Natural killer cell (primary cell): ENCODE data around the gene RFC3. TPM values are rescaled to one million over a fixed set of nuclear protein-coding genes. Genes with fewer than 3 reads are reported as not detected.
"Not testable (repeated sequence)": the region's sequence is repeated elsewhere in the genome, so short reads cannot be mapped to it uniquely, and the experiment has no call there.

Experiments
- ATAC-seq, 3 donors: fragments of 150-1000 bp in 2 of 3; fragments of 200-7000 bp in 1 of 3; cut with Tn5 transposase; 1 replicate in 1 of 3; 2 replicates in 2 of 3; pipeline ENCODE4 v1.10.0; 2021; ENCODE audit warnings: mild to moderate bottlenecking in 2 of 3, moderate library complexity in 2 of 3
- DNase-seq, 2 donors: peaks; one replicate each; pipeline versions ENCODE4 v3.0.0 to v3.0.0-alpha.2; 2013 to 2021; ENCODE audit warnings: mixed read lengths in 1 of 2
- H3K27ac ChIP-seq: one replicate; pipeline ENCODE4 v1.5.1; 2013; ENCODE audit warnings: mild to moderate bottlenecking, low read length
- H3K27me3 ChIP-seq: one replicate; pipeline ENCODE4 v1.6.1; 2013; ENCODE audit warnings: low read length; ENCODE audit not compliant: control insufficient read depth, insufficient read depth
- H3K36me3 ChIP-seq: one replicate; pipeline ENCODE4 v1.6.1; 2013; ENCODE audit warnings: low read length; ENCODE audit not compliant: control insufficient read depth, insufficient read depth
- H3K4me1 ChIP-seq: one replicate; pipeline ENCODE4 v1.6.1; 2013; ENCODE audit warnings: low read length; ENCODE audit not compliant: control insufficient read depth, insufficient read depth
- H3K4me3 ChIP-seq: one replicate; pipeline ENCODE4 v1.5.1; 2013; ENCODE audit warnings: low read length
- H3K9me3 ChIP-seq: one replicate; pipeline ENCODE4 v1.6.1; 2013; ENCODE audit warnings: low read length; ENCODE audit not compliant: control insufficient read depth, insufficient read depth
- H3K27ac Mint-ChIP-seq, 2 donors: one replicate each; pipeline ENCODE4 v1.8.0; 2022; ENCODE audit warnings: mild to moderate bottlenecking in 2 of 2, mixed read lengths in 2 of 2, moderate library complexity in 1 of 2
- H3K27me3 Mint-ChIP-seq, 2 donors: one replicate each; pipeline ENCODE4 v1.8.0; 2022; ENCODE audit warnings: low read depth in 2 of 2, mixed read lengths in 2 of 2
- H3K36me3 Mint-ChIP-seq: one replicate; pipeline ENCODE4 v1.8.0; 2022; ENCODE audit warnings: mixed read lengths
- H3K4me1 Mint-ChIP-seq, 2 donors: one replicate each; pipeline ENCODE4 v1.8.0; 2022; ENCODE audit warnings: mixed read lengths in 2 of 2
- H3K4me3 Mint-ChIP-seq: one replicate; pipeline ENCODE4 v1.8.0; 2022; ENCODE audit warnings: mild to moderate bottlenecking, moderate library complexity, mixed read lengths
- H3K9me3 Mint-ChIP-seq, 2 donors: one replicate each; pipeline ENCODE4 v1.8.0; 2022; ENCODE audit warnings: mixed read lengths in 2 of 2
- WGBS: methylation state at CpG from one replicate; pipeline ENCODE4 v1.1.7; 2013; ENCODE audit warnings: missing lambda C conversion rate; ENCODE audit not compliant: insufficient coverage; 5-methylcytosine and 5-hydroxymethylcytosine counted together
- intact Hi-C: fragments of 100-400 bp; cut with micrococcal nuclease; formaldehyde crosslinking; loops from one replicate; pipeline ENCODE4 v1.14.2; 2022
- total RNA-seq, 4 donors: library from RNA; stranded (reverse); fragments of 120-200 nt in 1 of 4; gene quantifications; one replicate each; pipeline versions ENCODE4 v1.2.3 to v1.2.4, GENCODE V29; 2013 to 2022
- TF ChIP-seq, protein P1 (sequence below): fragments of 200-600 bp; IDR thresholded peaks from one replicate; pipeline ENCODE4 v1.8.0; 2022; ENCODE audit warnings: antibody characterized with exemption

Gene RFC3
- total RNA-seq, 3 donors from 2014 or later (not counting 1 experiment from before 2014, with no cell fraction given): 5.5 to 7.0 (median 6.8) TPM

DNA sequence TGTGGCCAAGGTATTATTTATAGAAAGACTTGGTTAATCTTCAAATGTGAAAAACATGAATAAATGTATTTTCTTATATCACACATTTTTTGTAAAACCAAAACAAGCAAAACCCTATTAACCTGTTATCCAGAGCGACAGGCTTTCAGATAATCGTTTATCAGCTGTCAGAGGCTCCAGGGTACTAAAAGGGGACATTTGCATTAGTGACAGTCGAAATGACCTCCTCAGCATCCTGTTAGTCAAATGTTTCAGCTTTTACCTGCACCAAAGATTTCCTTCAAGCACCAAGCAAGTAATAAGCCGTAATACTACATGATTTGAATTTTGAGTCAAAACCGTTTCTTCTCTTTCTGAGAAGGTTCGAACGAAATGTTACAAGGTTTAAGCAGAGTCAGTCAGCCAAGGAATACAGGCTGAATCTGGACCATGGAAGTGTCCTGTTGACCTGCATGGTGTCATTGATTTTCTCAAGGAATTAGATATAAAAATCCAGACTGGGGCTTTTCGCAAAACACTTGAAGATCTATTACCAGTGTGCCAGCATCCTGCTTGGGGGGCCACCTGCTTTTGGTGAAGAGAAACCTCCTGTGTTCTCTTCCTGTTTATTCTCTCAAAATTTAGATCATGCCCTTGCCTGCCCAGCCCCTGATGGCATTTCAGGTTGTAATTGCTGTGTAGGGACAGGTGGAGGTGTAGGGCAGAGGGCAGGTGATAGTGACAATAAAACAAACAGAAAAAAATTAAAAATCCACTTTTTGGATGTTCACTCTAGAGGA lies 11.3 kb upstream of the RFC3 start:
- WGBS: 85% methylated on average over 8 of the region's 8 CpGs
- TF ChIP-seq, protein P1, sequence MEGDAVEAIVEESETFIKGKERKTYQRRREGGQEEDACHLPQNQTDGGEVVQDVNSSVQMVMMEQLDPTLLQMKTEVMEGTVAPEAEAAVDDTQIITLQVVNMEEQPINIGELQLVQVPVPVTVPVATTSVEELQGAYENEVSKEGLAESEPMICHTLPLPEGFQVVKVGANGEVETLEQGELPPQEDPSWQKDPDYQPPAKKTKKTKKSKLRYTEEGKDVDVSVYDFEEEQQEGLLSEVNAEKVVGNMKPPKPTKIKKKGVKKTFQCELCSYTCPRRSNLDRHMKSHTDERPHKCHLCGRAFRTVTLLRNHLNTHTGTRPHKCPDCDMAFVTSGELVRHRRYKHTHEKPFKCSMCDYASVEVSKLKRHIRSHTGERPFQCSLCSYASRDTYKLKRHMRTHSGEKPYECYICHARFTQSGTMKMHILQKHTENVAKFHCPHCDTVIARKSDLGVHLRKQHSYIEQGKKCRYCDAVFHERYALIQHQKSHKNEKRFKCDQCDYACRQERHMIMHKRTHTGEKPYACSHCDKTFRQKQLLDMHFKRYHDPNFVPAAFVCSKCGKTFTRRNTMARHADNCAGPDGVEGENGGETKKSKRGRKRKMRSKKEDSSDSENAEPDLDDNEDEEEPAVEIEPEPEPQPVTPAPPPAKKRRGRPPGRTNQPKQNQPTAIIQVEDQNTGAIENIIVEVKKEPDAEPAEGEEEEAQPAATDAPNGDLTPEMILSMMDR: no peak
- H3K27me3 ChIP-seq: peaks cover 6% of the 10 kb centered on the region
- Mint-ChIP-seq H3K9me3 (no peaks in the 10 kb centered on the region), H3K4me3 (no peak overlapping the region), H3K27ac (no peak overlapping the region), H3K36me3 (no peaks in the 10 kb centered on the region), H3K4me1 (no peaks in the 10 kb centered on the region), H3K27me3 (peaks cover 25 to 51% of the 10 kb centered on the region in 2 donors)
- ATAC-seq: no peak
- no peak for DNase-seq
- no peak overlapping the region for H3K4me3 ChIP-seq
- no peaks in the 10 kb centered on the region for H3K4me1 ChIP-seq
- no peaks in the 10 kb centered on the region for H3K36me3 ChIP-seq
- H3K9me3 ChIP-seq: no peaks in the 10 kb centered on the region
- intact Hi-C loops: no loop called here
- H3K27ac ChIP-seq: no peak overlapping the region

GRCh38 chr13:33812829-33813228 lies 5.1 kb upstream of the RFC3 start:
- H3K4me1 Mint-ChIP-seq, H3K27ac Mint-ChIP-seq, H3K9me3 ChIP-seq, H3K4me3 Mint-ChIP-seq, H3K36me3 Mint-ChIP-seq, H3K4me1 ChIP-seq, intact Hi-C loops, ATAC-seq, H3K9me3 Mint-ChIP-seq, H3K27ac ChIP-seq, DNase-seq, H3K36me3 ChIP-seq, H3K27me3 ChIP-seq, H3K4me3 ChIP-seq: not testable (repeated sequence)
- WGBS: 92% methylated on average over 5 of the region's 7 CpGs
- H3K27me3 Mint-ChIP-seq: peaks cover 27 to 39% of the 10 kb centered on the region in 2 donors

DNA sequence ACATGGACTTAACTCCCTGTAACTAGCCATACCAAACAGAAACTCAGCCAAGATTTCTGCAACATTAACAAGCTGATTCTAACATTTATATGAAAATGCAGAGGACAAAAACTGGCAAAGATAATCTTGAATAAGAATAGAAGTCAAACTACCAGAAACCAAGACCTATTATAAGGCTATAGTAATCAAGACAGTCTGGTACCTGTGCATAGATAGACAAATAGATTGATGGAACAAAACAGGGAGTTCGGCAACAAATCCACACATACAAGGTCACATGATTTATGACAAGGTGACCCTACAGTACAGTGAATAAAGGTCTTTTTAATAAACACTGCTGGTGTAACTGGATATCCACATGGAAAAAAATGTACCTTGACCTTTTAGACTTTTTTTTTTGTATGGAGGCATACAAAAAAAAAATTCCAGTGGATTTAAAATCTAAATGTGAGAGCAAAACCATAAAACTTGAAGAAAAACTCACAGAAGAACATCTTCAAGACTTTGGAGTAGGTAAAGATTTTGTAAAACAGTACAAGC lies 2.9 kb upstream of the RFC3 start:
- no peak overlapping the region for H3K27ac ChIP-seq
- Mint-ChIP-seq H3K4me3 (peak overlapping the region; percentile 21), H3K4me1 (peaks cover 14 to 19% of the 10 kb centered on the region in 2 donors), H3K27ac (no peak overlapping the region), H3K36me3 (no peaks in the 10 kb centered on the region), H3K9me3 (no peaks in the 10 kb centered on the region), H3K27me3 (peaks cover 15 to 16% of the 10 kb centered on the region in 2 donors)
- DNase-seq: no peak
- H3K36me3 ChIP-seq: no peaks in the 10 kb centered on the region
- ATAC-seq: no peak
- TF ChIP-seq, protein P1: no peak
- H3K4me3 ChIP-seq: no peak overlapping the region
- WGBS: 100% methylated on average over 1 of the region's 1 CpG
- intact Hi-C loops: no loop called here
- H3K9me3 ChIP-seq: no peaks in the 10 kb centered on the region
- peaks cover 9% of the 10 kb centered on the region for H3K4me1 ChIP-seq
- no peaks in the 10 kb centered on the region for H3K27me3 ChIP-seq

DNA sequence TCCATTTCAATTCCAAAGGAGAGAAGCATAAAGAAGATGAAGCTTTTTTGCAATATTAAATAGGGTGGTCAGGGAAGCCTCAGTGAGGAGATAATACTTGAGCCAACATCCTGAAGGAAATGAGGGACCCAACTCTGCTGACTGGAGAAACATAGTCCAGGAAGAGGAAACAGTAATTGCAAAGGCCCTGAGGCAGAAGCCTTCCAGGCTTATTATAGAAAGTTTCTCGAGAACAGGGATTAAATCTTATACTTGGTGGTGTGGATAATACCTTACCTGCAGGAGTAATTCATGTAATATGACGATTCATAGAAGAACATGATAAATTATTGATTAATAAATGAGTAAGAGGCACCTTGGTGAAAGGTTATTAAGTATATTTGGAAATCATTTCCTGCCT lies 1.0 kb upstream of the RFC3 start:
- Mint-ChIP-seq H3K4me3 (peak overlapping the region; percentile 13), H3K9me3 (no peaks in the 10 kb centered on the region), H3K27ac (no peak overlapping the region), H3K36me3 (no peaks in the 10 kb centered on the region), H3K4me1 (peaks cover 14 to 19% of the 10 kb centered on the region in 2 donors), H3K27me3 (peaks cover 12 to 14% of the 10 kb centered on the region in 2 donors)
- Histone ChIP-seq H3K9me3 (no peaks in the 10 kb centered on the region), H3K36me3 (no peaks in the 10 kb centered on the region), H3K4me3 (no peak overlapping the region), H3K27me3 (no peaks in the 10 kb centered on the region), H3K4me1 (peaks cover 9% of the 10 kb centered on the region), H3K27ac (no peak overlapping the region)
- DNase-seq: no peak
- intact Hi-C loops: no loop called here
- ATAC-seq: no peak
- TF ChIP-seq, protein P1: no peak
- WGBS: 96% methylated on average over 2 of the region's 2 CpGs
